ENCODE results near the gene PLA2G4E.

DNA sequence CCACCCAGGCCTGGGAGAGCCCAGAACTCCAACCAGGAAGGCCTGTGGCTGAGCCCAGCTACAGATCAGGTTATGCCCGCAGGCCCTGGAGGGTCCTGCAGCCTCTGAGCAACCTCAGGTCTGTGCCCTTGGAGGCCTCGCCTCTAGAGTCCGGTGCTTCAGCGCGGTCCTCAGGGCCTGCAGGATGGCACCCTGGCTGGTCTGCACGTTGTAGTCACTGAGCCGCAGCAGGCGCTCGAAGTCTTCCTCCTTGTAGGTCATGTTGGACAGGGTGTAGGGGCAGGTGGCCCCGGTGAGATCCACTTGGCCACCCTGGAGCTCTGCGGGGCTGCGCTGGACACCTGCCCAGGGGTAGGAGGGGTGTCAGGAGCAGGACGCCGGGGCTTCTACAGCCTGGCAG lies 47.8 kb upstream of the PLA2G4E start:
- TF ChIP-seq ZFX (IDR thresholded peaks at IDR 0.05; ENCODE audit: borderline replicate concordance) = no peak
- TF ChIP-seq, protein P1, sequence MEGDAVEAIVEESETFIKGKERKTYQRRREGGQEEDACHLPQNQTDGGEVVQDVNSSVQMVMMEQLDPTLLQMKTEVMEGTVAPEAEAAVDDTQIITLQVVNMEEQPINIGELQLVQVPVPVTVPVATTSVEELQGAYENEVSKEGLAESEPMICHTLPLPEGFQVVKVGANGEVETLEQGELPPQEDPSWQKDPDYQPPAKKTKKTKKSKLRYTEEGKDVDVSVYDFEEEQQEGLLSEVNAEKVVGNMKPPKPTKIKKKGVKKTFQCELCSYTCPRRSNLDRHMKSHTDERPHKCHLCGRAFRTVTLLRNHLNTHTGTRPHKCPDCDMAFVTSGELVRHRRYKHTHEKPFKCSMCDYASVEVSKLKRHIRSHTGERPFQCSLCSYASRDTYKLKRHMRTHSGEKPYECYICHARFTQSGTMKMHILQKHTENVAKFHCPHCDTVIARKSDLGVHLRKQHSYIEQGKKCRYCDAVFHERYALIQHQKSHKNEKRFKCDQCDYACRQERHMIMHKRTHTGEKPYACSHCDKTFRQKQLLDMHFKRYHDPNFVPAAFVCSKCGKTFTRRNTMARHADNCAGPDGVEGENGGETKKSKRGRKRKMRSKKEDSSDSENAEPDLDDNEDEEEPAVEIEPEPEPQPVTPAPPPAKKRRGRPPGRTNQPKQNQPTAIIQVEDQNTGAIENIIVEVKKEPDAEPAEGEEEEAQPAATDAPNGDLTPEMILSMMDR (IDR thresholded peaks at IDR 0.05) = no peak

All from 22Rv1 (cell line).